Activated CD4-positive, CD25-positive, alpha-beta regulatory T cell treated with anti-CD3 and anti-CD28 coated beads, Interleukin-2, amount 50 U/mL, for 72 hours (primary cell): ENCODE measurements around the gene ADAMTS9.
A peak's percentile ranks its signal among the peaks of the same experiment; 100 is the strongest.

Experiments
- DNase-seq: peaks from one replicate; pipeline ENCODE4 v3.0.0; 2021

The ADAMTS9 gene

DNA sequence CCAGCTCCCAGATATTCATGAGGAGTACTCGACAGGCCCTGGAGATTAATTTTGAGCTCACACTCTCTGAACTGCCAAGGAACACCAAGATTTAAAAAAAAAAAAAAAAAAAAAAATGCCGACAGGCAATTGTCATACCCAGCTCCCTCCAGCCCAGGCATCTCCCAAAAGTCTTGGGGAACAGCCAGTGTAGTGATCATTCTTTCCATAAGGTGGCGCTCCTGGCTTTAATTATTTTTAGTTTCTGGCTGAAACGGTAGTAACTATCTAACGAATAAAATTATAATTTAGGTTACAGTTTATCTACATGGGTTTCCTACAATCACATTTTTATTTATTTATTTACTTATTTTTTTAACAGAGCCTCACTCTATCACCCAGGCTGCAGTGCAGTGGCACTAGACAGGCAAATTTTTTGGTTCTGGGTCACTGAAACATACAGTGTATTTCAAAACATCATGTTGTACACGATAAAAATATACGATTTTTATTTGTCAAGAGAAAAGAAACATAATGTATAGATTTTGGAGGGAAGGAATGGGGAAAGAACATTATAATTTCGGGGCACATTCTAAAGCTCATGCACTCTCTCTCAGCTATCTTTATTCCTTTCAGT, 157.3 kb downstream of the ADAMTS9 start:
- DNase-seq = no peak

DNA sequence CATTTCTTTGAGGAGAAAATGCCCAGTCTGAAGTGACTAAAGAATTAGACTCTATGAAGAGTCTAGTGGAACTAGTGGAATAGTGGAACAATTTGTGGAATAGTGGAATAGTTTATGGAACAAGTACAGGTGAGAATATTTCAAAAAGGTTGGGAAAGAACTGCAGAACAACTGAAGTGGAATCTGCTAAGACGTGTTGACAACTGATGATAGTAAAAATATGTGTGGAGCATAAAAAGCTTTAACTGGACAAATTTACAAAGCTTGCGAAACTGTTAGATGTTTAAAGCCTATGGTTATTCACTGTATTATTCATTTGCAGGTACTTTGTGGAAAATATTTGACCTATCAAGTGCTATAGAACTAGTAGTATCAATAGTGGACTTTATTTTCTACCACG, 164.5 kb downstream of the ADAMTS9 start:
- DNase-seq = no peak

DNA sequence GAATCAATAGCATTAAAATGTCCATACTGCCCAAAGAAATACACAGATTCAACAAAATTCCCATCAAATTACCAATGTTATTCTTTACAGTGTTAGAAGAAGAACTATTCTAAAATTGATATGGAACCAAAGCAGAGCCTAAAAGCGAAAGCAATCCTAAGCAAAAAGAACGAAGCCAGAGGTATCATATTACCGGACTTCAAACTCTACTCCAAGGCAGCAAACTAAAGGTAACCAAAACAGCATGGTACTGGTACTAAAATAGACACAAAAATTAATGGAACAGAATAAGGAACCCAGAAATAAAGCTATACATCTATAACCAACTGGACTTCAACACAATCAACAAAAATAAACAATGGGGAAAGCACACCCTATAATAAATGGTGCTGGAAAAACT, 167.5 kb downstream of the ADAMTS9 start:
- no peak for DNase-seq

DNA sequence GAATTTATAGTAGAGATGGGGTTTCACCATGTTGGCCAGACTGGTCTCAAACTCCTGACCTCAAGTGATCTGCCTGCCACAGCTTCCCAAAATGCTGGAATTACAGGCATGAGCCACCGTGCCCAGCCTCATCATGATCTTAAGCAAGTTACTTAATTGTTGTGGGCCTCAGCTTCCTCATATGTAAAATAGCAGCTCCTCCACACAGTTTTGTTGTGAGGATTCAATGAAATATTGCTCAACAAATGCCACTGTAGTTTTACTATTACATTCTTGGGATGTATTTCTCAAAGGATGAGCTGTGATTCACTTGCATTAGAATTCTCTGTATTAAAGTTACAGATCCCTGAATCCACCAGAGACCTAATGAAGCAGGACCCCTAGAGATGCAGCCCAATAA, 168.8 kb downstream of the ADAMTS9 start:
- no peak for DNase-seq

DNA sequence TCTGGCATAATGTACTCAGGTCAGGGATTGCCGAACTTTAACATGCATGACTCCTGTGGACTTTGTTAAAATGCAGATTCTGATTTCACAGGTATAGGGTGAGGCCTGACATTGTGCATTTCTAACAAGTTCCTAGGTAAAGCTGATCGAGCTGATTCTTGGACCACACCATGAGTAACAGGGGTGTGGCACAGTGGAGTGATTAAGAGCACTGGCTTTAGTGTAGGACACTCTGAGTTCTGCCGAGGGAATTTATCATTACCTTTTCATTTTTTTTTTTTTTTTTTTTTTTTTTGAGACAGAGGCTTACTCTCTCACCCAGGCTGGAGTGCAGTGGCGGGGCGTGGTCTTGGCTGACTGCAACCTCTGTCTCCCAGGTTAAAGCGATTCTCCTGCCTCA, 169.3 kb downstream of the ADAMTS9 start:
- no peak for DNase-seq

DNA sequence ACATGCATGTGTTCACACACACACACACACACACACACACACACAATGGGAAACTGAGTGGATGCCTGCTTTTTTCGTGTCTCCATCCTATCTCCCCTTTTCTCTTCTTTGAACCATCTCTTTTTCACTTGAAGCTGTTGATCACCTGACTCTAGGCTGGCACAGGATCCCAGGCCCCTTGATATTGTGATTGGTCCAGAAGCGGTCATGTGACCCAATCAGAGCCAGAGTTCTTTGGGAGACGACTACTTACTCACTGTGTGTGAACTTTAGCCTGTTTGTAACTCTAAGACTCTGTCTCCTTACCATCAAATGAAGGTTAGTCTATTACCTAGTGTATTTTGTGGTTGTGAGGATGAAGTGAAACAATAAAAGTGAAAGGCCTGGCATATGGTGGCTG, 172.9 kb downstream of the ADAMTS9 start:
- DNase-seq = no peak

DNA sequence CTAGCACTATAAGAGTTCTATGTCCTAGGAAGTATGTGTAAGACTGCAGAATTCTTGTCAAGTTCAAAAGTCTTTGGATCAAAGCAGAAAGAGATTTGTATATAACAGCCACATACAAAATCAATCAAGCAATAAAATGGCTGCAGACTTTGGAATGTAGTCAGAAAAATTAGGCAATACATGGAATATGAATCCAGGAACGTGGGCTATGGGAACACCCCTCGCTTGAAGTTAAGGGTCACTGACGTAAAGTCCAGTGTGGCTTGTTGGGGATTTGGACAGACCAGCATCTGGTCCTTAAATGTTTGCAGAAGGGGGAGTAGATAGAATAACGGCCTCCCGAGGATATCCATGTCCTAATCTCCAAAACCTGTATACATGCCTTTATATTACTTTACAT, 178.6 kb downstream of the ADAMTS9 start:
- no peak for DNase-seq

DNA sequence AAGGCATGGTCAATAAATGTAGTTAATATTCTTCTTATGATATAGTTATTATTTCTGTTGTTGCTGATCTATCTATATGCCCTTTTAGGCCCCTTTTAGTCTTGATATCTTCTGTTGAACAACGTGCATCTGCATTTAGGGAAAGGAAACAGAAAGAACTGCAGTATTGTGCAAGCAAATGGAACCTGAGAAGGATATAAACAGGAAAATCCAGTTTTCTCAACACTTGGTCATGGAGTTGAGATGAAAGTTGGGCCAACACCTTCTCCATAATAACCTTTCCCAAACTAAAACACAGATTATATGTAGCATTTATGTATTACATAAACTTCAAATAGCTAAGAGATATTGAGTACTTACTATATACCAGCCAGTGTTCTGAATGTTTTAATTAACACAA, 179.7 kb downstream of the ADAMTS9 start:
- no peak for DNase-seq

DNA sequence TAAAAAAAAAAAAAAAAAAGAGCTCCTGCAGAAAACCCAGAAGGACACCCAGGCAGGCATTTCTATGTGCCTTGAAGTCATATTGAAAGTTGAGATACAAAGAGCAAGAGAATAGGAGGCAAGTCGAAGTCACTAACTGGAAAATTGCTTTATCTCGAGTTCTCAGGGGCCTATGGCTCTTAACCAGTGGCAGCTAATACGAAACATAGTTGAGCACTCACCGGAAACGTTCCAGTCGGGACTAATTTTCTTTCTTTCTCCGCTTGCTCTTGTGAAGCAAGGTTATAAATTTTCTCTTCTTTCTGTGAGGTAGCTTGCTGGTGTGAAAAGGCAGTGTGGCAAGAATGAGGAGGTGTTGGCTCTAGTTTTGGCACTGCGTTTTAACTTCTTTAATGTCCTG, 181.5 kb downstream of the ADAMTS9 start:
- no peak for DNase-seq

DNA sequence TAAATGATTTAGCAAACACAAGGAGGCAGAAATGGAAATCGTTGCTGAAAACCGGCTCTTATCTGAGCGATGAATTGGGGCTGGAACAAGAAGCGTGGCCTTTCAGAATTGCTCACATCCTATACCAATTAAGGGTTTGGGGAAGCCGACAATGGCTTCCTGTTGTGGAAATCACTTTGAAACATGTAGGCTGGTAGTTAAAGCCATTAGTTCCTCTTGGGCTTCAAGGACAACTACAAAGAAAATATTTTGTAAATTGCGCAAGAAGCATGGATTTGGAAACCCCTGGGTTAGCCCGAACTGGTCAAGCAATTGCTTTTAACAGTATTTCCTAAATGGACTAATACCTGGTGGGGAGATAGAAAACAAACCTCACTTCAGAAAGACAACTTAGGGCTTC, 182.4 kb downstream of the ADAMTS9 start:
- no peak for DNase-seq

DNA sequence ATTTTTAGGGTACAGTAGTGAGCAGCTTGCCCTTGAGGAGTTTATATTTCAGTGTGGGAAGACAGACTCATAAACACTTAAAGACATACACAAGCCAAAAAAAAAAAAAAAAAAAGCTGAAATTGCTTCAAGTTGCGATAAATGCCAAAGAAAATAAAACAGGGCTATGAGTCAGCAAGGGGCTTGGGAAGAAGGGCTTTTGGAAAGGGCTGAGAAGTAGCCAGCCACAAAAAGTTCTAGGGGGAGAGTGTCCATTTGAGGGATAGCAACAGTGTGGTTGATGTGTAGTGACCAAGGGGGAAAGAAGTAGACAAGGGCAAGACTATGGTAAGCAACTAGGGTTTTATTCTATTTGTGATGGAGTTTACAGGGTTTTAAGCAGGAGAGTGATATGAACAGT, 185.5 kb downstream of the ADAMTS9 start:
- DNase-seq = no peak

DNA sequence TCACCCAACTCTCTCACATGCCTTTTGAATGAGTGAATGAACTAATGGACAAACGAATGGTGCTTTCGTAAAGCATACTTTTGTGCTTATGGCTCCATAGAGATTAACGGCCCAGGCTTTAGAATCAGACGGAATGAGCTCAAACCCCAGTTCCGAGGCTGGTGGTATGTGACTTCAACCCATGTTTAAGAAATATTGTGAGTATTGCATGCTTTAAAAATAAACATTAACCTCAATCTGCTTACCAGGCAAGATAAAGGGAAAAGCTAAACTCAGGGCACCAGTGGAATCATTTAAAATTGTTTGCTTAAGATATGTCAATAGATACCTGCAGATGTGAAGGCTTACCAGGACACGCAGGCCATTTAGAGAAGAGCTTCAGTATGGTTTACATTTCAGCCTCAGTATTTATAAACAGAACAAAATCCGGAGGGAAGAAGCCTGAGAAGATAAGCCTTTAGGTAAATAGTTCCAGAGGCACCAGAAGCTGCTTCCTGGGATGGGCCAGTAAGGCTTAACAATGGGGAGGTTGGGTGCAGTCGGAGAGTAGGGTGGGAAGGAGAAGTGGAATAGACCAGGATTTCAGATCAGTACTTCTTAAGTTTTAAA, 186.4 kb downstream of the ADAMTS9 start:
- DNase-seq = no peak

DNA sequence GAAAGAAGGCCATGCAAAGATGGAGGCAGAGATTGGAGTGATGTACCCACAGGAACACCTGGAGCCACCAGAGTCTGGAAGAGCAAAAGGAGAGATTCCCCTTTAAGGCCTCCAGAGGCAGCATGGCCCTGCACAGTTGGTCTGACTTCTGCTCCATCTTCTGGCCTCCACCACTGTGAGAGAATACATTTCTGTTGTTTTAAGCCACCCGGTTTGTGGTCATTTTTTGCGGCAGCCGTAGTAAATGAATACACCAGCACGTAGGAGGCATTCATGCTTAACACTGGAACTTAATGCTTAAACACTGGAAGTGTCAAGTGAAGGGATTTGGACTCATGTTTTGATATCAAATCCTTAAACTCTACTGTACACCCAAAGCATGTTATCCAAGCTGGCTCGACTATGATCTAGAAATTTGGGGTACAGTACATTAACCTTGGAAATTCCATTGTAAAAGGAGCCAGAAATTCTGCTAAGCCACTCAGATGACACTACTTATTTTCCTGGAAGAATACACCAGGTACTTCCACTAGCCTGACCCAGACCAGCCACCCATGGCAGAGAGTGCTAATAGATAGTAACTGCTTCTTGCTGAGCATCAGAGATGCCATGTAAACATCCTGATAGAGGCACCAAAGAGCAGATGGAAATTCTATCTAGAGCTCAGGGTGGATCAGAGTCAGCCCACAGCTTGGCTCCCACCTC, 190.9 kb downstream of the ADAMTS9 start:
- no peak for DNase-seq

DNA sequence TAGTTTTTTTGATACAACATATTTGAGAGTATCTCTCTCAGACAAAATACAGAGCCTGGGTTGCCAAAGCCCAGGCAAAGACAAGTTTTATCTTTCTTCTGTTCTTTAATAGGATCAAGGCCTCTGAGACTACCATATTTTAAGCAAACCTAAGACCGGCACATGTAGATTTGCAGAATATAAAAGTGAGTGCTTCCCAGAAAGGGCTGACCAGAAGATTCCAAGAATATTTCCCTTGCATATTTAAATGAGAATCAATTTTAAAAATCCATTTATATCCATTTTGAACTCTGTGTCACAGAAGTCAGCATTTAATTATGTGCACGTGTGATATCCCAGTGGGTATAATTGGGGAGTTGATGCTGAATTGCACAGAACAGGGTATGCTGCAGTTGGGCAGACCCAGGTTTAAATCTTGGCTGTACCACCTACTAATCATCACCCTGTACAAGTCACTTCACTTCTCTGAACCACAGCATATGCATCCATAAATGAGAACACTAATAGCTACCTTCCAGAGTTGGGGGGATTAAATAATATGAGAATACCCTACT, 191.9 kb downstream of the ADAMTS9 start:
- no peak for DNase-seq

DNA sequence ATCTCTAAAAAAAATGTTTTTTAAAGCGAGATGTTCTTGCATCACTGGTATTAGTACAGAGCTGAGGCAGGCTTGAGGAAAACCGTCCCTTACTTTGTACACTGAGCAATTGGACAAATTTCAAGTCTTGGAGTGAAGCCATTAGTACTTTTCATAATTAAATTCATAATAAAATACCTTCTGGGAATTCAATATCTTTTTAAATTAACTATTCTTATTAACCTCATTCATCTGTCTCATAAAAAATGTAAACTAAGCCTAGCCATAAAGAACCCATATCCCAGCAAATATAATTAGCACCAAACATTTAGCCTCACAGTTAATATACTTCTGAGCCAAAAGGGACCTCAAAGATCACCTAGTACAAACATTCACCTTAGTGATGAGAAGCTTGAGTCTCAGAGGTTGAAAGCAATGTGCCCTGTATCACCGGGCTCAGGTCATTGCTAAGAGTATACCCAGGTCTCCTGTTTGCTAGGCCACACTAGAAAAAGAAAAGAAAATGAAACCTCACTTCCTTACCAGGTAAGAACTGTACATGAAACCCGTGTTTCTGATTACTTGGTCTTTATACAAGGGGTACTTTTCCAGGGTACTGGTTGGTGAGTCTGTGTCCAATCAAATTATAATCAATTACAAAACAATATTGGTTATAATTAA, 192.5 kb downstream of the ADAMTS9 start:
- no peak for DNase-seq

DNA sequence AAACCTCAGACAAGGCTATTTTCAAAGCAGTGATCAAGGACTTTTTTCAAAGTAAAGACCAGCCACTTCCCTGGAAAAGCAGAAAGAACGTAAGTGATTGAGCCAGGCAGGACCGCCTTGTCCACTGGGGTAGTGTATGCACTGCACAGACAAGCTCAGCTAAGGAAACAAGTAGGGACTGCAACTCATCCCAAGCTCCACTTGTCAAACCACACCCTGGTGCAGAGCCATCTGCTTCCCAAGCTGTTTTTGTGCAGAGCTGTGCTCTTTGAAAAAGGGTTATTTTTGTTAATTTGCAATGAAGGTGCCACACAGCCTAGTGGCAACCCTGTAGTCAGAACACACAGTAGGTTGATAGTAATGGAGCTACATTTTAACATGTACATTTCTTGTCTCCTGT, 193.3 kb downstream of the ADAMTS9 start:
- DNase-seq = no peak

DNA sequence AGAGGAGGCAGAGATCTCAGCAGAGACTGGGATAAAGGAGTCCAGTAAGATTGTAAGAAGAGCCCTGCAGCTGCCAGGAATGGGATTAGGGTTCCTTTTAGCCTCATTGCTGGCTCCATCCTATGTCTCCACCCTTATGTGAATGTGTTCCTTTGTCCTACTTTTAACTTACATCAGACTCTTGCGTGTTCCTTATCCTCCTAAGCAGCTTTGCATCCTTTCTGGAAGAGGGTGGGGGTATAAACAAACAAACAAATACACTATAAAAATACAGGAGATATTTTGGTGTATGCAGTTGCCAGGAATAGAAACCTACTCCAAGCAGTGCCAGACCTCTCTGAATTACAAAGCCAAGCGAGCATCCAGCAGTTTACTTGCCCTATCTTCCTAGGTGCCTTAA, 194.7 kb downstream of the ADAMTS9 start:
- DNase-seq = no peak

DNA sequence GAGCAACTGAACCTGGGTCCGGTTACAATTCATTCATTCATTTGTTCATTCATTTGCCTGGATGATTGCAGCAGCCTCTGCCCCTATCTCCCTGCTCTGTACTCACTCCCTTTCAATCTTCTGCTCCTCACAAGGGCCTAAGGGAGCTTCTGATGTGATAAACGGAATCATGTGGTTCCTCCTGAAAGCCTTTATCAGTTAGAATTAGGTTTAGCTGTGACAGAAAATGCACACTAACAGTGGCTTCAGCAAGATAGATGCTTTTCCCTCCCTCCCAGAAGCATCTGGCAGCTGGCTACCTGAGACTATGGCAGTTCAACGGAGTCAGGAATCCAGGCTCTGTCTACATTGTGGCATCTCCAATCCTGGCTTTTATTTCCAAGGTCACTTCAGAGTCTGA, 196.0 kb downstream of the ADAMTS9 start:
- DNase-seq = no peak

DNA sequence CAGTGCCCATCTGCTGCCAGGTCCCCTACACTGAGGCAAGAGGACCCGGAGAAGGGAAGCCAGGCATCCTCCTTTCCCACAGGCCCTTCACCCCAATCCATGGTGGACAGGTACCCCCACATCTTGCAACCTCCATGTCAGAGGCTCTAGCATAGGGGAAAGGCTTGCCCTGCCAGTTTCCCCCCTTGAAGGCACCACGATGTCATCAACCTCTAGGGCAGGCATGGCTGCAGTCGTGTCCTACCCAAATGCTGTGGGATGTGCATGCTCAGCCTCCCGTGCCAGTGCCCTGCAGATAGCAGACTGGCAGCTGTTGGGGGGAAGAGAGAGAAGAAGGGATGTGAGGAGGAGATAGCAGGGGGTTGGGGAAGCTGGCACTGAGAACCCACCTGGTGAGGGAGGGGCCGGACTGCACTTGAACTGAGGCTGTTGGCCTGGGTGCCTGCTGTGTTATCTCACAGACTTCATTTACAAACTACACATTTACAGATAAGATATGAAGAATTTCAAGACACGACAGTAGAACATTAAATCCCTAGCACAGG, 197.5 kb downstream of the ADAMTS9 start:
- DNase-seq = no peak

DNA sequence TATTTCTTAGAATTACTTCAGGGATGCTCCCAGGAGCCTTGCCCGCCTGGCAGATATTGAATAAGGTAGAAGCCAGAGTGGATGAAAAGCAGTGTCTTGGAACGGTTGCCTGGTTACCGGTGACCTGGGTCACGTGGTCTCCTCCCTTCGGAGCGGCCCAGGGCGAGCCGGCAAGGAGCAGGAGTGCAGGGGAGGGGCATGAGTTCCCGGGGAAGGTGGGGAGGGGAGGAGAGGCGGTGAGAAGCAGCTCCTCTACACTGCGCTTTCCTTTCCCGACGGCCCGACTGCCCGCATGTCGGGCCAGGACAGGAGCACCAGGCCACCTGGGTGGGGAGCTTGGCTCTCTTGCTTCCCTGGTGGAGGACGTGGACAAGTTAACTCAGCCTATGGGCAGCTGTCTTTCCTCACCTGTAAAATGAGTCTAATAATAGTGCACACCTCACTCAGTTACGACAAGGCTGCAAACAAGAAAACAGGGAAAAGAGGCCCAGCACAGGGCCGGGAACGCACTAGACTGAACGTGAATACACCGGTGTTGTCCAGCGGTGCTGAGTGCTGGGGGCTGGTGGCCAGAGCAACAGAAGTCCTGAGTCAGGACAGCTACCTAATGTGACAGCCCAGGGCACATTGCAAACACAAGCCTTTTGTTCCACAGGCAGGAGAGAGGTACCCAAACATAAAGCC, 198.3 kb downstream of the ADAMTS9 start:
- no peak for DNase-seq

DNA sequence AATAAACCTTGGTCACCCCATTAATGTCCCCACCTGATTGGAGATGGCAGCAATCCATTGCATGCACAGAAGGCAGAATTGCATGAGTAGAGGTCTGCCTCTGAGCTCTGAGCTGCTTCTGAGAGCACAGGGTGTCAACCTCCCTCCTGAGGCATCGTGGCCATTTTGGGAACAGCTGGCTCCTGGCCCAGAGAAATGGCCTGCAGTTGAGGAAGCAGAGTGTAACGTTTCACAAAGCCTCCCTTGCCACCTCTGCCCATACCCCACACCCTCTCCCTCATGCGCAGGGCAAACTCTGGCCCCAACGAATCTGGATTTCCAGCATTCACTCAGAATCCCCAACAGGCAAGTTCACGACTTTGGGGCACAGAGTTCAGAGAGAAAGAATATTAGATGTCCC, 198.9 kb downstream of the ADAMTS9 start:
- no peak for DNase-seq

DNA sequence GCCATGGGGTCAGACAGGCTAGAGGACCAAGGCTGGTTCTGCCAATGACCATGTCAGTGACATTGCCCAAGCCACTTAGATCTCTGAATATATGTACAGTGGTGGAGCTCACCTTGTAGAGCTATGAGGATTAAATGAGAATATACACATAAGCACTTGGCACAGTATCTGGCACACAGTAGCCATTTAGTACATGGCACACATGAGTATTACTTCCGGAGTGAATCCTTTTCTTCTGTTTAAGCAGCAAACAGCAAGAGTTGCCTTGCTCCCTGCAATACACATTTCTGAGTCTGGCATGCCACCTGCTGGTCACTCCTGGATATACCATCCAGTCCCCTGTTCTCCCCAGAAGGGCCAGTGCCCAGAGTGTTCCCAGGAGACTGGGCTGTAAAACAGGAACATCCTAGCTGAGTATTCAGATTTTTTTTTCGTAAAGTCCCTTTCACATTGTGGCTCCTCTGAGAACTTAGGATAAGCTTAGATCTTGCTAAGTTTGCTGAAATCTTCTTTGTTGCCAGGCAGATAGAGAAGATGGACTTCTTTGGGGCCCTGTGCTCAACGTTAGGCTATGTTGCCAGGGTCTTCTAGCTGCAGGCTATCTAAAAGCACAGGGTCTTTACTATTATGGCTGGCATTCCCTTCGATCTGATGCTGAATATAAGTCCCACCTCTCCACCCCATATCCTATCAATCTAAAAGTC, 203.4 kb downstream of the ADAMTS9 start:
- DNase-seq = peak; percentile 62
